Caki2 (cell line): ENCODE data around the gene COL1A1. TPM values are rescaled to one million over a fixed set of nuclear protein-coding genes. Genes with fewer than 3 reads are reported as not detected.

ENCODE experiments used
- DNase-seq: peaks from one replicate; pipeline ENCODE4 v3.0.0-alpha.2; 2015; ENCODE audit warnings: low read depth
- in situ Hi-C: cut with HindIII; loops from 2 replicates; pipeline ENCODE4 v1.10.0; 2016; ENCODE audit warnings: low sequenced_read_pairs, low pct_unique_long_range_greater_than_20kb, mixed read lengths
- total RNA-seq: library from RNA; depleted of rRNA; stranded (reverse); fragments of >200 nt; shearing (Covaris generic); gene quantifications from 2 replicates; pipeline ENCODE4 v1.2.3, GENCODE V29; 2014; ENCODE audit warnings: low replicate concordance; rRNA removed

Gene COL1A1
- 4.6 and 25.0 TPM in 2 replicates for total RNA-seq

DNA sequence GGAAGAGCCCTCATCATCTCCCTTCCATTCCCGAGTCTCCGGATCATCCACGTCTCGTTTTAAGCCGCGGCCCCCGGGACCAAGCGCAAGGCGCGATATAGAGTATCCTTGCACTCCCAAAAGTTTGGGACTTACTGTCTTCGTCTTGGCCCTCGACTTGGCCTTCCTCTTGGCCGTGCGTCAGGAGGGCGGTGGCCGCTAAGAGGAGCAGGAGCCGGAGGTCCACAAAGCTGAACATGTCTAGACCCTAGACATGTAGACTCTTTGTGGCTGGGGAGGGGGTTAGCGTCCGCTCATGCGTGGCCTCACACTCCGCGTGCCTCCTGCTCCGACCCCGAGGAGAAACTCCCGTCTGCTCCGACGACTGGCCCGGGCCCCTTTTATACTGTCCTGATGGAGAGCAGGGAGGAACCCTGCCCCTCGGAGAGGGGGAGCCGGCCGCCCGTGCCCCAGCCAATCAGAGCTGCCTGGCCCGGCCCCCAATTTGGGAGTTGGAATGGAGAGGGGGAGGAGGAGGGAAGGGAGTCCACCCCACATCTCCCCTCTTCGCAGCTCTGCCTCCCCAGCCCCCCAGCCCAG, at the start of gene COL1A1:
Gene COL1A1 (minus strand): TSS at position 356 of the 579 bp plus-strand sequence. CDS start 118 bp downstream, at position 238.
- in situ Hi-C loops = loop anchor here (10.0 kb wide), 1 partner anchor 63 kb away; no protein-coding TSS in a partner anchor
- DNase-seq = no peak

GRCh38 chr17:50248255-50248654, 46.8 kb upstream of the COL1A1 start:
- no peak for DNase-seq

DNA sequence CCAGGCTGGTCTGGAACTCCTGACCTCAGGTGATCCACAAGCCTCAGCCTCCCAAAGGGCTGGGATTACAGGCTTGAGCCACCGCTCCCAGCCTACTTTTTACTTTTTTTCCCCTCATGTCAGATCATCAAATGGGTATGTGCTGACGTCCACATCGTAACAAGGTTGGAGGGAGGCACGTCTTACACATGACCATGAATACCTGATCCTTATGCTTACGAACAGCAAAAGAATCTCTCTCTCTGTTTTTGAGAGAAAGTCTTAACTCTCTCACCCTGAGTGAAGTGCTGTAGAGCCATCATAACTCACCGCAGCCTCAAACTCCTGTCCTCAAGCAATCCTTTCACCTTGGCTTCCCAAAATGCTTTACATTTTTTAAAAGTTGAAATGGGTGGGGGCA, 43.3 kb upstream of the COL1A1 start:
- no peak for DNase-seq
- in situ Hi-C loops = no loop called here

More at GRCh38 chr17:50248255-50248654, 46.8 kb upstream of the COL1A1 start:
- in situ Hi-C loops = no loop called here

DNA sequence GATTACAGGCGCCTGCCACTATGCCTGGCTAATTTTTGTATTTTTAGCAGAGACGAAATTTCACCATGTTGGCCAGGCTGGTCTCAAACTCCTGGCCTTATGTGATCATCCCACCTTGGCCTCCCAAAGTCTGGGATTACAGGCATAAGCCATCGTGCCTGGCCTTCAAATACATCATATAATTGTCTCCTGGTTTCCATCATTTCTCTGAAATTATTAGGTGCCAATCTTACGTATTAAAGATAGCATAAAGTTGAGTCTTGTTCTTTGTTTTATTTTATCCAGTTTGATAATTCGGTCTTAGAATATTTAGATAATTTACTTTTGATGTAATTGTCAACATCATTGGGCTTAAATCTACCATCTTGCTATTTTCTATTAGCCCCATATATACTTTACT, 40.0 kb upstream of the COL1A1 start:
- in situ Hi-C loops = no loop called here
- no peak for DNase-seq

DNA sequence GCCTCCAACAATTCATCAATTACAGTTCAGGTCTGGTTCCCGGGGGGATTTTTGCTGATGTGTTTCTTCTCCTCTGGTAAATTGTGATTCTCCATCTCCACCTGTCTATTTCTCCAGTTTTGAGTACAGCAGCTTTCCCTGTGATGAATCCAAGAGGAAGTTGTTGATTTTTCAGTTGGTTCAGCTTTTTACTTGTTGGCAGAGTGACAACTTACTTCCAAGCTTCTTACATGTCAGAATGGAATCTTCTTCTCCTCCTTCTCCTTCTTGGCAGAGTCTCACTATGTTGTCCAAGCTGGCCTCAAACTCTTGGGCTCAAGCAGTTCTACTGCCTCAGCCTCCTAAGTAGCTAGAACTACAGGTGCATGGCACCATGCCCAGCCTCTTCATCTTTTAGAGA, 39.4 kb upstream of the COL1A1 start:
- DNase-seq = no peak
- in situ Hi-C loops = no loop called here

- in situ Hi-C loops = no loop called here
- DNase-seq = no peak
These were observed 38.5 kb upstream of the COL1A1 start for GRCh38 chr17:50239937-50240336.

DNA sequence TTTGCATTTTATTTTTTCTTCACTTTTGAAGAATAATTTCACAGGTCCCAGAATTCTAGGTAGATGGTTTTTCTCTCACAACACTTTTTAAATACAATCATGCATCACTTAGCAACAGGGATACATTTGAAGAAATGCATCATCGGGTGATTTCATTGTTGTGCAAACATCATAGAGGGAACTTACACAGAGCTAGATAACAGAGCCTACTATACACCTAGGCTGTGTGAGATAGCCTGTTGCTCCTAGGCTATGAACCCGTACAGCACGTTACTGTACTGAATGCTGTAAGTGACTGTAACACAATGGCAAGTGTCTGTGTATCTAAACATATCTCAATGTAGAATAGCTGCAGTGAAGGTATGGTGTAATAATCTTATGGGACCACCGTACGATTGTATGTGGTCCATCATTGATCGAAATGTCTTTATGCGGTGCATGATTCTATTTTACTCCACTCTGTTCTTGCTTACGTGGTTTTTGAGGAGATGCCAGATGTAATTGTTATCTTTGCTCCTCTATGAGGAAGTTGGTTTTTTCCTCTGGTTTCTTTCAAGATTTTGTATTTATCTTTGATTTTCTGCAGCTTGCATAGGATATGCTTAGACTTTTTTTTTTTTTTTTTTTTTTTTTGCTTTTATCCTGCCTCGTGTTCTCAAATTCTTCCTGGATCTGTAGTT, 37.3 kb upstream of the COL1A1 start:
- no peak for DNase-seq
- in situ Hi-C loops = no loop called here

- DNase-seq = no peak
- in situ Hi-C loops = no loop called here
These were observed 36.5 kb upstream of the COL1A1 start for GRCh38 chr17:50237901-50238300.

- in situ Hi-C loops = no loop called here
- no peak for DNase-seq
These were observed 33.1 kb upstream of the COL1A1 start for GRCh38 chr17:50234581-50234980.

DNA sequence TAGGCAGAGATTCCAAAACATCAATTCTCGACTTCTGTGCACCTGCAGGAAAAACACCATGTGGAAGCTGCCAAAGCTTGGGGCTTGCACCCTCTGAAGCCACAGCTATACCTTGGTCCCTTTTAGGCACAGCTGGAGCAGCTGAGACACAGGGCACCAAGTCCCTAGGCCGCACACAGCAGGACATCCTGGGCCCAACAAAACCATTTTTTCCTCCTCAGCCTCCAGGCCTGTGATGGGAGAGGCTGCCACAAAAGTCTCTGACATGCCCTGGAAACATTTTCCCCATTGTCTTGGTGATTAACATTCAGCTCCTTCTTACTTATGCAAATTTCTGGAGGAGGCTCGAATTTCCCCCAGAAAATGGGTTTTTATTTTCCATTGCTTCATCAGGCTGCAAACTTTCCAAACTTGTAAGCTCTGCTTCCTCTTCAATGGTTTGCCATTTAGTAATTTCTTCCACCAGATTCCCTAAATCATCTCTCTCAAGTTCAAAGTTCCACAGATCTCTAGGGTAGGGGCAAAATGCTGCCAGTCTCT, 24.3 kb upstream of the COL1A1 start:
- no peak for DNase-seq
- in situ Hi-C loops = no loop called here

DNA sequence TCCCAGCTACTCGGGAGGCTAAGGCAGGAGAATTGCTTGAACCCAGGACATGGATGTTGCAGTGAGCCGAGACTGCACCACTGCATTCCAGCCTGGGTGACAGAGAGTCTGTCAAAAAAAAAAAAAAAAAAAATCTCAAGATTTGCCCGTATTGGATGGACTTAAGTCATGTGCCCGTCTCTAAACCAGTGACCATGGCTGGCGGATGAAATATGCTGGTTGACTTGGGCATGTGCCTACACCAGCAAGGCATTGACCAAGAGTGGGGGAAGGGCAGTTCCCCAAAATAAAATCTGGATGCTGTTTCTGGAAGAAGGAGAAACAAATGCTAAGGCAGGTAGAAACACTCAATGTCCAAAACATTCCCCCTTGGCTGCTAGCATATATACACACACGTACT, 21.5 kb upstream of the COL1A1 start:
- no peak for DNase-seq
- in situ Hi-C loops = no loop called here

- DNase-seq = no peak
- in situ Hi-C loops = no loop called here
These were observed 20.6 kb upstream of the COL1A1 start for GRCh38 chr17:50221864-50222545.

DNA sequence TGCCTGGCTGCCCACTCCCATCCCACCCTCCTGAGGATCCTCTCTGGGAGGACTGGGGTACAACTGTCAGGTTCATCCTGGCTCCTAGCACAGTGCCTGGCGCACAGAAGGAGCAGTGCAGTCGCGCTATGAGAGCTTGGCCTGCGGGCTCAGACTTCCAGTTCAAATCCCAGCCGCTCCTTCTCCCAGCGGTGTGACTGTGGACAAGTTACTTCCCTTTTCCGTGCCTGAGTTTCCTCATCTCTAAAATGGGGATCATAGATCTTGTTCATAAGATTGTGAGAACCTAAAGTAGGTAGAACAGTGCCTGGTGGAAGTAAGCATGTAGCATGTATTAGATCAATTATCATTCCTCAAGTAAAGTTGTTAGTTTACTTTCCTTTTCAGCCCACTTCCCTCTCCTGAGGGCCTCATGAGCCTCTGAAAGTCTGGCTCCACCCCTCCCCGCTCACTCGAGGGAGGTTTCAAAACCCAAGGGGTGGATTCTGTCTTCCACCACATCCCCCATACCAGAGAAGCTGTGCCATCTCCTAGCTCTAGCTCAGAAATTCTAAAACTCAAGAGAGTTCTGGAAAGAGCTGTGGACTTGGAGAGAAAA, 19.9 kb upstream of the COL1A1 start:
- in situ Hi-C loops = no loop called here
- DNase-seq = no peak

DNA sequence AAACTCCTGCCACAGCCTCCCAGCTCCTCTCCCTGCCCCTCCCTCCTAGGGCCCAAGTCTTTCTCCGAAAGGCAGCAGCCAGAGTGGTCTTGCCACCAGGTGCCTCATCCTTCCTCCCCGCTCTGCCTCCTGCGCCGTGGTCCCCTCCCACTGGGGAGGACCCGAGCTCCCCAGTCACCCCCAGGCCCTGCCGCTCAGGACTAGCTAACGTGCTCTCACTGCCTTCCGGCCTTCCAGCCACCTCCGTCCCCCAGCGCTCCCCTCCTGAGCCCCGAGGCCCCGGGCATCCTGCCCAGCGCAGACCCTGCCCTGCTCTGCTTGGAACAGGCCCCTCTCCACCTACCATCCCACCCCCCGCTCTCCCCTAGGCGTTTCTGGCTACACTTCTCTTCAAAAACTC, 19.4 kb upstream of the COL1A1 start:
- in situ Hi-C loops = no loop called here

GRCh38 chr17:50219939-50220465, 18.6 kb upstream of the COL1A1 start:
- no peak for DNase-seq
- in situ Hi-C loops = no loop called here

More for the DNA sequence above, 19.4 kb upstream of the COL1A1 start:
- DNase-seq = no peak

GRCh38 chr17:50219342-50219741, 17.9 kb upstream of the COL1A1 start:
- in situ Hi-C loops = no loop called here
- peak; percentile 84 for DNase-seq

GRCh38 chr17:50218771-50219315, 17.4 kb upstream of the COL1A1 start:
- DNase-seq = peak; percentile 82
- in situ Hi-C loops = no loop called here

- in situ Hi-C loops = no loop called here
- DNase-seq = no peak
These were observed 16.8 kb upstream of the COL1A1 start for GRCh38 chr17:50218071-50218759.
